ENCODE measurements around the gene SNX2. TPM values are rescaled to one million over a fixed set of nuclear protein-coding genes. Genes with fewer than 3 reads are reported as not detected.

The SNX2 gene
- total RNA-seq, 3 donors from 2014 or later (not counting 1 experiment from before 2014, with no cell fraction given), result 47.9 to 57.4 (median 53.2) TPM

DNA sequence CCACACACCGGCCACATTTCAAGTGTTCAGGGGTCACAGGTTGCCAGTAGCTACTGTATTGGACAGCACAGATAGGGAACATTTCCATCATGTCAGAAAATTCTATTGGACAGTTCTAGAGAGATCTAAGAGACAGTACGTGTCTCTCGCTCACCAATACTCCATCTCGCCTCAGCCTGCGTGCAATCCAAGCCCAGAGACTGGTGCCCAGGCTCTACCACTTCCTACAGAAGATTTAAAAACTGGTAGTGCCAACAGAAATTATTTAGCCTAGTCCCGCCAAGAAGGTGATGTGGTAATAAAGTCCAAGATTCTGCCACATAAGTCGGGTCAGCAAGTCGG is 390 bp upstream of the SNX2 start:
- Histone ChIP-seq H3K4me3 (ENCODE audit: low read length) (peak overlapping the region; percentile 24), H3K27ac (ENCODE audit: low read length) (peak overlapping the region; percentile 30), H3K4me1 (ENCODE audit: control insufficient read depth, insufficient read depth, low read length) (peaks cover 7% of the 10 kb centered on the region), H3K36me3 (ENCODE audit: control insufficient read depth, insufficient read depth, low read length) (no peaks in the 10 kb centered on the region), H3K9me3 (ENCODE audit: control insufficient read depth, insufficient read depth, low read length) (no peaks in the 10 kb centered on the region), H3K27me3 (ENCODE audit: control insufficient read depth, insufficient read depth, low read length) (no peaks in the 10 kb centered on the region)
- H3K4me3 Mint-ChIP-seq, result peak overlapping the region; percentile 98
- peak in 2 of 3 donors; percentile 1 to 2 for ATAC-seq
- peaks cover 28 to 31% of the 10 kb centered on the region in 2 donors for H3K4me1 Mint-ChIP-seq
- H3K27me3 Mint-ChIP-seq (ENCODE audit: low read depth in 2 of 2), result peaks cover 15 to 25% of the 10 kb centered on the region in 2 donors
- H3K36me3 Mint-ChIP-seq, result no peaks in the 10 kb centered on the region
- intact Hi-C loops (cut with micrococcal nuclease), result no loop called here
- DNase-seq, result no peak
- H3K27ac Mint-ChIP-seq, result peak overlapping the region; percentile 88 to 90
- TF ChIP-seq, protein P1, sequence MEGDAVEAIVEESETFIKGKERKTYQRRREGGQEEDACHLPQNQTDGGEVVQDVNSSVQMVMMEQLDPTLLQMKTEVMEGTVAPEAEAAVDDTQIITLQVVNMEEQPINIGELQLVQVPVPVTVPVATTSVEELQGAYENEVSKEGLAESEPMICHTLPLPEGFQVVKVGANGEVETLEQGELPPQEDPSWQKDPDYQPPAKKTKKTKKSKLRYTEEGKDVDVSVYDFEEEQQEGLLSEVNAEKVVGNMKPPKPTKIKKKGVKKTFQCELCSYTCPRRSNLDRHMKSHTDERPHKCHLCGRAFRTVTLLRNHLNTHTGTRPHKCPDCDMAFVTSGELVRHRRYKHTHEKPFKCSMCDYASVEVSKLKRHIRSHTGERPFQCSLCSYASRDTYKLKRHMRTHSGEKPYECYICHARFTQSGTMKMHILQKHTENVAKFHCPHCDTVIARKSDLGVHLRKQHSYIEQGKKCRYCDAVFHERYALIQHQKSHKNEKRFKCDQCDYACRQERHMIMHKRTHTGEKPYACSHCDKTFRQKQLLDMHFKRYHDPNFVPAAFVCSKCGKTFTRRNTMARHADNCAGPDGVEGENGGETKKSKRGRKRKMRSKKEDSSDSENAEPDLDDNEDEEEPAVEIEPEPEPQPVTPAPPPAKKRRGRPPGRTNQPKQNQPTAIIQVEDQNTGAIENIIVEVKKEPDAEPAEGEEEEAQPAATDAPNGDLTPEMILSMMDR (IDR thresholded peaks at IDR 0.05), result no peak
- 23% methylated on average over 8 of the region's 8 CpGs for WGBS (ENCODE audit: insufficient coverage)
- H3K9me3 Mint-ChIP-seq, result no peaks in the 10 kb centered on the region

DNA sequence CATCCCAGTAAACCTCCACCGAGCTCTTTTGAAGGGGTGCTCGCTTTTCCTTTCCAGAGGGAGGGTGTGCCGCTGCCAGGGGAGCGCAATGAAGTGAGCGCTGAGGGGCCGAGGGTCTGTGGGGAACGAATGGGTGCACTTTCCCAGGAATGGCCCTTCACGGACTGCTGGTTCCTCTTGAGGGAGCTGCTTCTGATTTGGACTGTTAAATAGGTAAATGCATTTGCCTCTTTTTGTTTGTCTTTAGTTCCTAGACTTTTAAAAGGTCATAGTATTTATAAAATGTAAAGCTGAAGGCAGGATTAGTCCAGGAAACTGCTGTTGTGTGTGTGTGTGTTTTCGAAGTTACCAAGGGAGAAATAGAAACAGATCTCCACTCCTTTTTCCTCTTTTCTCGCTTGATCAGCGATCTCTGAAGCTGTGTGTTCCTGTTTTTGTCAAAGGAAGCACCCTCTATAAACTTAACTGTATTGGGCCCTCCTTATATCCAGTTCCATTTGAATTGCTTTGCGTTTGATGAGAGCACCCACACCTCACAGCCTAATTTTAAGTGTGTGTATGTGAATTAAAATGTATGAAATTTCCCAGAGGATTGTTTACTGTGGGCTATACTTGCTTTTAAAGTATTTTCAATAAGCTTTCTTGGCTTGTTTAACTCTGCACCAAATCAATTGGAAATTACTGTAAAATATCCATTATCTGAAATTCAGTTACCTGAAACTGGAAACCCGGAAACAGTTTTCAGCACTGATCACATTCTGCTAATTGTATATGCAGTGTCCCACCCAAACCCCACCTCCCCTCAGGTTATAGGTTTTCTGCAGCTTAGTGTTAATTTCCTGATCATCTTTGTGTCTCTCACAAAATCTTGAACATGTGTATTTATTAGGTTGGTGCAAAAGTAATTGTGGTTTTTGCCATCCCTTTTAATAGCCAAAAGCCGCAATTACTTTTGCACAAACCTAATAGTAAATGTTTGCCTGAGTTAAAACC is 966 bp downstream of the SNX2 start:
- H3K27me3 Mint-ChIP-seq (ENCODE audit: low read depth in 2 of 2), result peaks cover 7 to 11% of the 10 kb centered on the region in 2 donors
- Histone ChIP-seq H3K36me3 (ENCODE audit: control insufficient read depth, insufficient read depth, low read length) (no peaks in the 10 kb centered on the region), H3K4me1 (ENCODE audit: control insufficient read depth, insufficient read depth, low read length) (peaks cover 7% of the 10 kb centered on the region), H3K27ac (ENCODE audit: low read length) (peak overlapping the region; percentile 95), H3K27me3 (ENCODE audit: control insufficient read depth, insufficient read depth, low read length) (no peaks in the 10 kb centered on the region), H3K9me3 (ENCODE audit: control insufficient read depth, insufficient read depth, low read length) (no peaks in the 10 kb centered on the region), H3K4me3 (ENCODE audit: low read length) (peak overlapping the region; percentile 75)
- H3K36me3 Mint-ChIP-seq, result no peaks in the 10 kb centered on the region
- H3K4me1 Mint-ChIP-seq, result peaks cover 35 to 38% of the 10 kb centered on the region in 2 donors
- ATAC-seq (no peak), DNase-seq (no peak)
- 2% methylated on average over 12 of the region's 14 CpGs for WGBS (ENCODE audit: insufficient coverage)
- TF ChIP-seq, protein P1 (IDR thresholded peaks at IDR 0.05), result no peak
- H3K27ac Mint-ChIP-seq, result peak overlapping the region; percentile 88 to 90
- H3K4me3 Mint-ChIP-seq, result peak overlapping the region; percentile 98
- intact Hi-C loops (cut with micrococcal nuclease), result loop anchor here (1.0 kb wide), 1 partner anchor 69 kb away; the partner anchor contains the start of gene SNX24
- H3K9me3 Mint-ChIP-seq, result no peaks in the 10 kb centered on the region

DNA sequence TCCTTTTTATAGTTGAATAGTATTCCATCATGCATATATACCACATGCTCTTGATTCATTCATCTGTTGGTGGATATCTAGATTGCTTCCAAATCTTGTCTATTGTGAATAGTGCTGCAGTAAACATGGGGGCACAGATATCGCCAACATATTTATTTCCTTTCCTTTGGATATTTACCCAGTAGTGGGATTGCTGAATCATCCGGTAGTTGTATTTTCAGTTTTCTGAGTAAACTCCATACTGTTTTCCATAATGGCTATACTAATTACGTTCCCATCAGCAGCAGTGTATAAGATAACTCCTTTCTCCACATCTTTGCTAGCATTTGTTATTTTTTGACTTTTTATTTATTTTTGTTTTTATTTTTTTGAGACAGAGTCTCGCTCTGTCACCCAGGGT is 3.3 kb downstream of the SNX2 start:
- Histone ChIP-seq H3K4me3 (ENCODE audit: low read length) (no peak overlapping the region), H3K9me3 (ENCODE audit: control insufficient read depth, insufficient read depth, low read length) (no peaks in the 10 kb centered on the region), H3K27me3 (ENCODE audit: control insufficient read depth, insufficient read depth, low read length) (no peaks in the 10 kb centered on the region), H3K4me1 (ENCODE audit: control insufficient read depth, insufficient read depth, low read length) (peaks cover 7% of the 10 kb centered on the region), H3K27ac (ENCODE audit: low read length) (no peak overlapping the region), H3K36me3 (ENCODE audit: control insufficient read depth, insufficient read depth, low read length) (no peaks in the 10 kb centered on the region)
- intact Hi-C loops (cut with micrococcal nuclease), result no loop called here
- Mint-ChIP-seq H3K27ac (no peak overlapping the region), H3K36me3 (no peaks in the 10 kb centered on the region), H3K27me3 (ENCODE audit: low read depth in 2 of 2) (no peaks in the 10 kb centered on the region), H3K4me1 (peaks cover 38 to 40% of the 10 kb centered on the region in 2 donors), H3K9me3 (no peaks in the 10 kb centered on the region), H3K4me3 (peak overlapping the region; percentile 62)
- 100% methylated on average over 1 of the region's 4 CpGs for WGBS (ENCODE audit: insufficient coverage)
- TF ChIP-seq, protein P1 (IDR thresholded peaks at IDR 0.05), result no peak
- ATAC-seq, result no peak
- no peak for DNase-seq

Data from natural killer cell (primary cell).